Measurements from ENCODE around the gene NPBWR2.

DNA sequence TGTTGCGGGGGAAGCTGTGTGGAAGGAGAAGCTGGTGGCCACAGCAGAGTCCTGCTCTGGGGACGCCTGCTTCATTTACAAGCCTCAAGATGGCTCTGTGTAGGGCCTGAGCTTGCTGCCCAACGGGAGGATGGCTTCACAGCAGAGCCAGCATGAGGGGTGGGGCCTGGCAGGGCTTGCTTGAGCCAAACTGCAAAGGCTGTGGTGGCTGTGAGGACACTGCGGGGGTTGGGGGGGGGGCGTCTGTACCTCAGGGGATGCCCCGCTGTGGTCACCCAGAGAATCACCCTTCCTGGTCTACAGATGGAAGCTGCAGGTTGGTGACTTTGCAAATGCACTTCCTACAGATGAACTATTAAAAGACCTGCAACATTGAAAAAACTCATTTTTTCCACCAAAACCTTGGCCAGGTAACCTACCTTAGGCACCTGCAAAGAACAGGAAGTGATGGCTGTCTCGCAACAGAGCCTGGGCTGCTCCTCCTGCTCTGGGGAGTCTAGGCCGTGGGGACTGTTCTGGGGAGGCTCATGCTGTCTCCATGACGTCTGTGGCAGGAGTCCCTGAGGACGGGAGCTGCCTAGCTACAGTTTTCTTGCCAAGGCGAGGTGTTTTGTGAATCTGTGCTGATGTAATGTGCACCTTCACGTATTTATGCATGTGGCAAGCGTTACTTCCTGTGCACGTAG lies 7.3 kb downstream of the NPBWR2 start:
- TF ChIP-seq, protein P1, sequence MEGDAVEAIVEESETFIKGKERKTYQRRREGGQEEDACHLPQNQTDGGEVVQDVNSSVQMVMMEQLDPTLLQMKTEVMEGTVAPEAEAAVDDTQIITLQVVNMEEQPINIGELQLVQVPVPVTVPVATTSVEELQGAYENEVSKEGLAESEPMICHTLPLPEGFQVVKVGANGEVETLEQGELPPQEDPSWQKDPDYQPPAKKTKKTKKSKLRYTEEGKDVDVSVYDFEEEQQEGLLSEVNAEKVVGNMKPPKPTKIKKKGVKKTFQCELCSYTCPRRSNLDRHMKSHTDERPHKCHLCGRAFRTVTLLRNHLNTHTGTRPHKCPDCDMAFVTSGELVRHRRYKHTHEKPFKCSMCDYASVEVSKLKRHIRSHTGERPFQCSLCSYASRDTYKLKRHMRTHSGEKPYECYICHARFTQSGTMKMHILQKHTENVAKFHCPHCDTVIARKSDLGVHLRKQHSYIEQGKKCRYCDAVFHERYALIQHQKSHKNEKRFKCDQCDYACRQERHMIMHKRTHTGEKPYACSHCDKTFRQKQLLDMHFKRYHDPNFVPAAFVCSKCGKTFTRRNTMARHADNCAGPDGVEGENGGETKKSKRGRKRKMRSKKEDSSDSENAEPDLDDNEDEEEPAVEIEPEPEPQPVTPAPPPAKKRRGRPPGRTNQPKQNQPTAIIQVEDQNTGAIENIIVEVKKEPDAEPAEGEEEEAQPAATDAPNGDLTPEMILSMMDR (IDR thresholded peaks at IDR 0.05), result no peak
- TF ChIP-seq POLR2A (IDR thresholded peaks at IDR 0.05), result no peak

Measured in right lobe of liver (tissue), 4 donors.